Thymus (tissue), 11 donors: Measurements from ENCODE around the gene ZNF512B. TPM values are rescaled to one million over a fixed set of nuclear protein-coding genes. Genes with fewer than 3 reads are reported as not detected.
"Not testable (repeated sequence)": the region's sequence is repeated elsewhere in the genome, so short reads cannot be mapped to it uniquely, and the experiment has no call there.

Experiments used
- DNase-seq, 9 donors: peaks; one replicate each; pipeline ENCODE4 v3.0.0-alpha.2; 2013; ENCODE audit warnings: low spot score in 9 of 9, low read depth in 6 of 9, missing footprints in 1 of 9
- H3K27ac ChIP-seq, 2 donors: one replicate each; pipeline ENCODE4 v1.5.1; 2013; ENCODE audit warnings: control low read depth in 1 of 2, low read depth in 1 of 2, low read length in 1 of 2, mild to moderate bottlenecking in 1 of 2, moderate library complexity in 1 of 2
- H3K27me3 ChIP-seq, 2 donors: one replicate each; pipeline ENCODE4 v1.5.1; 2013; ENCODE audit warnings: low read length in 1 of 2; ENCODE audit not compliant: control insufficient read depth in 2 of 2, insufficient read depth in 1 of 2
- H3K36me3 ChIP-seq, 2 donors: one replicate each; pipeline ENCODE4 v1.5.1; 2013; ENCODE audit warnings: low read length in 1 of 2, mild to moderate bottlenecking in 1 of 2, moderate library complexity in 1 of 2; ENCODE audit not compliant: control insufficient read depth in 2 of 2, insufficient read depth in 2 of 2
- H3K4me1 ChIP-seq, 2 donors: one replicate each; pipeline ENCODE4 v1.5.1; 2013; ENCODE audit warnings: low read length in 2 of 2; ENCODE audit not compliant: control insufficient read depth in 2 of 2, insufficient read depth in 2 of 2
- H3K4me3 ChIP-seq, 2 donors: one replicate each; pipeline ENCODE4 v1.5.1; 2013; ENCODE audit warnings: low read length in 2 of 2, control low read depth in 1 of 2, mild to moderate bottlenecking in 1 of 2
- H3K9me3 ChIP-seq, 2 donors: one replicate each; pipeline ENCODE4 v1.5.1; 2013; ENCODE audit warnings: low read length in 1 of 2, mild to moderate bottlenecking in 1 of 2; ENCODE audit not compliant: control insufficient read depth in 2 of 2, insufficient read depth in 1 of 2
- WGBS: extraction: QIAGEN DNeasy Blood & Tissue Kit; methylation state at CpG from one replicate; pipeline ENCODE4 v1.1.7; 2013; 5-methylcytosine and 5-hydroxymethylcytosine counted together
- polyA plus RNA-seq: library from polyadenylated mRNA; stranded (reverse); fragments of 200-250 nt; gene quantifications from one replicate; pipeline ENCODE4 v1.2.3, GENCODE V29; 2013
- total RNA-seq: library from RNA; stranded (reverse); fragments of 120-200 nt; gene quantifications from one replicate; pipeline ENCODE4 v1.2.4, GENCODE V29; 2013
- donor health status: healthy.

ZNF512B gene
- total and polyA plus RNA-seq, 2 donors, result 10.0 to 13.4 TPM

DNA sequence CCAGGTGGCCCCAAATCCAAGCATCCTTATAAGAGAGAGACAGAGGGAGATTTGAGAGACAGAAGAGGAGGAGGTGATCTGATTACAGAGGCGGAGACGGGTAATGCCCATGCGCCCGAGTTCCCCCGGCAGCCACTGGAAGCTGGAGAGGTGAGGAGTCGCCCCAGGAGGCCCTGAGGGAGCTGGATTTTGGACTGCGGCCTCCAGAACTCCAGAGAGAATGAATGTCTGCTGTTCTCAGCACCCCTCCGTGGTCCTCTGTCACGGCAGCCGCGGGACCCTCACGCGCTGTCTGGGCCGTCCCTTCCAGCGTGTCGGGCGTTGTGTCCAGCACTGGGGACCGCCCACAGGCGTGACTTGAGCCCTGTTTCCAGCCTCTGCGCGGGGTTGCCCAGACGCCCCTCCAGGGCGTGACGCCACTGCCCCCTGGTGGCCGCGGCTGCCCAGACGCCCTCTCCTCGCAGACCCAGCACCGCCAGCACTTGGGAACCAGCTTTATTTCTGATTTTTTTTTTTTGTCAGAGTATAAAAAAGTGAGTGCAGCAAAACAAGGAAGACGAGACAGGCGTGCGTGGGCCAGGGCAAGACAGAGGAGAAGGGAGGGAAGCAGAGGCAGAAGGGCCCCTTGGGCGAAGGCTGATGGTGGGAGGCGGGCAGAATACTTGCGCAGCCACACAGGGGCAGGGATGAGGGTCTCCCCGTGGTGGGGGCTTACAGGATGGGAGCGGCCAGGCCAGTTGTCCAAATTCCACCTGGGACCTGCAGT lies 4.1 kb upstream of the ZNF512B start:
- H3K4me3 ChIP-seq, result no peak overlapping the region
- peaks cover 13 to 44% of the 10 kb centered on the region in 2 donors for H3K4me1 ChIP-seq
- H3K36me3 ChIP-seq, result peaks cover 9% of the 10 kb centered on the region in 2 donors
- H3K9me3 ChIP-seq, result peaks cover 0 to 2% of the 10 kb centered on the region in 2 donors
- DNase-seq, result peak in 3 of 9 donors; percentile 65 to 83 (median 75)
- peak overlapping the region in 1 of 2 donors; percentile 3 for H3K27ac ChIP-seq
- peaks cover 2 to 13% of the 10 kb centered on the region in 2 donors for H3K27me3 ChIP-seq
- WGBS, result 29% methylated on average over 37 of the region's 37 CpGs

DNA sequence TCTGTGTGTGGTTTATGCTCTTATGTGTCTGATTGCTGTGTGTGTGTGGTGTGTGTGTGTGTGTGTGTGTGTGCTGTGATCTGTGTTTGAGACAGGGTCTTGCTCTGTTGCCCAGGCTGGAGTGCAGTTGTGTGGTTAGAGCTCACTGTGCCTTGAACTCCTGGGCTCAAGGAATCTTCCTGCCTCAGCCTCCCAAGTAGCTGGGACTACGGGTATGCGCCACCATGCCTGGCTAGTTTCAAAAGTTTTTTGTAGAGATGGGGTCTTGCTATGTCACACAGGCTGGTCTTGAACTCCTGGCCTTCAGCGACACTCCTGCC lies 3.4 kb upstream of the ZNF512B start:
- peaks cover 14 to 44% of the 10 kb centered on the region in 2 donors for H3K4me1 ChIP-seq
- peaks cover 9% of the 10 kb centered on the region in 2 donors for H3K36me3 ChIP-seq
- H3K4me3 ChIP-seq, result no peak overlapping the region
- peaks cover 0 to 2% of the 10 kb centered on the region in 2 donors for H3K9me3 ChIP-seq
- 98% methylated on average over 3 of the region's 3 CpGs for WGBS
- H3K27me3 ChIP-seq, result peaks cover 2 to 6% of the 10 kb centered on the region in 2 donors
- DNase-seq, result no peak
- H3K27ac ChIP-seq, result no peak overlapping the region

DNA sequence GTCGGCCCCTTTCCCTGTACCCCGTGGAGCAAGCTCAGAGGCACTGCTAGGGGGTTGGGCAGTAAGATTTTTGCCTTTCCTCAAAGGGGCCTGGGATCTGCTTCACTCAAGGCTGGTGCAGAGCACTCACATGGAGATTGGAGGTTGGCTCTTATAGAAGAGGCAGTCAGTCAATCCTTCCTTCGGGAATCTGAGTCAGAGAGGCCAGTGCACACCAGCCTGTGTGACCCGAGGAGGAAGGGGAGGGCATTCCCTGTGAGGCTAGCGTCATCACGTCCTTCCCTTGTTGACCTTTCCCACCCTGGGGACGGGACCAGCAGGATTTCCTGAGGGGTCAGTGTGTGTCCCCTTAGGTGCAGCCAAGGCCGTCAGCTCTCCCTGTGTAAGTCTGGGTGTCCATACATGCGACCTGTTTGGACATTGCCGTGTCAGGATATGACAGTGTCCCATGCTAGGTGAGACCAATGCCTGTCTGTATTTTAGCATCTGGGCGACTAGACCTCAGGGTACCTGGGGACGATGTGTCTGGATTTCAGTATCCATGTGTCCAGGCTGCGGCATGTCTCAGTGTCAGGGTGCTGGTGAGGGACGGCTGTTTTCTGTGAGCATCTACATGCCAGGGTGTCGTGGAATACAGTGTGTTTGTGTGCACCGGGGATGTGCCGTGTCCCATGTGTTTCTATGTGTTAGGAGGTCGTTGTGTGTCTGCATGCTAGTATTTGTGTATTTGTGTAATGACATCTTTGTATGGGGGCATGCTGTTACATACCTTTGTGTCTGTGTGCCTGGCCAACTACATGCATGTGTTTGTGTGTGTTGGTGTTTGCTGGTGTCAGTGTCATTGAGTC lies 2.8 kb upstream of the ZNF512B start:
- no peak for DNase-seq
- peaks cover 0 to 2% of the 10 kb centered on the region in 2 donors for H3K9me3 ChIP-seq
- no peak overlapping the region for H3K4me3 ChIP-seq
- H3K27ac ChIP-seq, result no peak overlapping the region
- peaks cover 2 to 5% of the 10 kb centered on the region in 2 donors for H3K27me3 ChIP-seq
- peaks cover 14 to 39% of the 10 kb centered on the region in 2 donors for H3K4me1 ChIP-seq
- peaks cover 9 to 15% of the 10 kb centered on the region in 2 donors for H3K36me3 ChIP-seq
- 77% methylated on average over 18 of the region's 18 CpGs for WGBS

DNA sequence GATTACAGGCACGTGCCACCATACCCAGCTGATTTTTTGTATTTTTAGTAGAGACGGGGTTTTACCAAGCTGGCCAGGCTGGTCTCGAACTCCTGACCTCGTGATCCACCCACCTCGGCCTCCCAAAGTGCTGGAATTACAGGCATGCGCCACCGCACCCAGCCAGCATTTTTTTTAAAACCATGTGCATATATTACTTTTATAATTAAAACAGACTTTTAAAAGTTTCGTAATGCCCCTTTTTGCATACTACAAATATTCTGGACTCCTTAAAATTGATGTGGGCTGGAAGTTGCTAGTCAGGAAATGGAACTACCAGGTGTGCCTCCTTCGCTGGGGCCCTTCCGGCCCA lies 2.2 kb upstream of the ZNF512B start:
- H3K4me3 ChIP-seq, H3K27ac ChIP-seq, H3K27me3 ChIP-seq, H3K9me3 ChIP-seq, DNase-seq: not testable (repeated sequence)
- WGBS, result 78% methylated on average over 10 of the region's 10 CpGs
- peaks cover 10 to 19% of the 10 kb centered on the region in 2 donors for H3K36me3 ChIP-seq
- H3K4me1 ChIP-seq, result peaks cover 14 to 36% of the 10 kb centered on the region in 2 donors

DNA sequence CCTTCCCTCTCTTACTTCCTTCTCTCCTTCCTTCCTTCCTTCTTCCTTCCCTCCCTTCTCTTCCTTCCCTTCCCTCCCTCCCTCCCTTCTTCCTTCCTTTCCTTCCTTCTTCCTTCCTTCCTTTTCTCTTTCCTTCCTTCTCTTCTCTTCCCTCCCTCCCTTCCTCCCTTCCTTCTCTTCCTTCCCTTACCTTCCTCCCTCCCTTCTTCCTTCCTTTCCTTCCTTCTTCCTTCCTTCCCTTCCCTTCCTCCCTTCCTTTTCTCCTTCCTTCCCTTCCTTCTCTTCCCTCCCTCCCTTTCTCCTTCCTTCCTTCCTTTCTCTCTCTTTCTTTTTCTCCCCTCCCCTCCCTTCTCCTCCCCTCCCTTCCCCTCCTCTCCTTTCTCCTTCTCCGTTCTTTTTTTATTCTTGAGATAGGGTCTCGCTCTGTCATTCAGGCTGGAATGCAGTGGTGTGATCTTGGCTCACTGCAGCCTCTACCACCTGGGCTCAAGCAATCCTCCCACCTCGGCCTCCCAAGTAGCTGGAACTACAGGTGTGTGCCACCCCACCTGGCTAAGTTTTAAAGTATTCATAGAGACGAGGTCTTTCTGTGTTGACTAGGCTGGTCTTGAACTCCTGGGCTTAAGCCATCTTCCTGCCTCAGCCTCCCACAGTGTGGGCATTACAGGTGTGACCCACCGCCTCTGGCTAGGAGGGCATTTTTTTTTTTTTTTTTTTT lies 1.1 kb upstream of the ZNF512B start:
- Histone ChIP-seq H3K4me3 (no peak overlapping the region), H3K27me3 (peaks cover 2 to 5% of the 10 kb centered on the region in 2 donors), H3K4me1 (peaks cover 14 to 32% of the 10 kb centered on the region in 2 donors), H3K9me3 (peaks cover 0 to 4% of the 10 kb centered on the region in 2 donors), H3K36me3 (peaks cover 20 to 28% of the 10 kb centered on the region in 2 donors), H3K27ac (no peak overlapping the region)
- no peak for DNase-seq
- WGBS, result 95% methylated on average over 5 of the region's 5 CpGs

DNA sequence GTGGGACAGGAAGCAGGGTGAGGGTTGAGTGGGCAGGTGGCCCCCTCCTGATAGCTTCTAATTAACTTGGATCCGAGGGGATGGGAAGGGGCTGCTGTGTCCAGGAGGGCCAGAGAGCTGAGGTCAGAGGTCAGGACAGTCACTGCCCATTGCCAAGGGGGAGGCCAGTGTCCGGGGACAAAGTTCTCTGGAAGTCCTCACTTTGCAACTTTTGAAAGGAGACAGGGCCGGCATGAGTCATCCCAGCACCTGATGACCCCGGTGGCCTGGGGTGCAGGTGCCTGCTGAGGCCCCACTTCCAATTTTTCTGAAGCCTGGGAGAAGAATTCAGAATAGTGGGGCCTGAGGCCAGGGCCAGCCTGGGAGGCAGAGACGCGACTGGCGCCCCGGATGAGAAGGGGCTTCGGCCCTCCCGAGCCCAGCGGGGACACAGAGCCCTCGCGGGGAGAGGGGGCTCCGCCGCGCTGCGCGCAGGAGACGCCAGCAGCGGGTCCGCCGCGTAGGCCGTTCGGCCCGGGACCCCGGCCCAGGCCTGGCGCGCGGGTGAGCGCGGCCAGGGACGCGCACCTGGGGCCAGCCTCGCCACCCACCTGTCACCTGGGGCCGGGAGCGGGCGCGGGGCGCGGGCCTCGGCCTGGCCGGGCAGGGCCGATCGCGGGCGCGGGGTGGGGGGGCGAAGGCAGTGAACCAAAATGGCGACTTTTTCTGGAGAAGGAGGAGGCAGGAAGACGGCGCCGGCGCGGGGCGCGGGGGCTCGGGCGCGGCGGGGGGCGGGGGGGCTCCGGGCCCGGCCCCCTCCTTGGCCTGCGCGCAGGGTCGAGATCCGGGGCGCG lies 586 bp downstream of the ZNF512B start:
- 1% methylated on average over 70 of the region's 70 CpGs for WGBS
- peak in 1 of 9 donors; percentile 43 for DNase-seq
- peaks cover 14 to 29% of the 10 kb centered on the region in 2 donors for H3K4me1 ChIP-seq
- H3K9me3 ChIP-seq, result peaks cover 0 to 2% of the 10 kb centered on the region in 2 donors
- peak overlapping the region; percentile 63 to 83 for H3K4me3 ChIP-seq
- H3K27ac ChIP-seq, result peak overlapping the region in 1 of 2 donors; percentile 65
- peaks cover 19 to 23% of the 10 kb centered on the region in 2 donors for H3K36me3 ChIP-seq
- peaks cover 2 to 5% of the 10 kb centered on the region in 2 donors for H3K27me3 ChIP-seq

DNA sequence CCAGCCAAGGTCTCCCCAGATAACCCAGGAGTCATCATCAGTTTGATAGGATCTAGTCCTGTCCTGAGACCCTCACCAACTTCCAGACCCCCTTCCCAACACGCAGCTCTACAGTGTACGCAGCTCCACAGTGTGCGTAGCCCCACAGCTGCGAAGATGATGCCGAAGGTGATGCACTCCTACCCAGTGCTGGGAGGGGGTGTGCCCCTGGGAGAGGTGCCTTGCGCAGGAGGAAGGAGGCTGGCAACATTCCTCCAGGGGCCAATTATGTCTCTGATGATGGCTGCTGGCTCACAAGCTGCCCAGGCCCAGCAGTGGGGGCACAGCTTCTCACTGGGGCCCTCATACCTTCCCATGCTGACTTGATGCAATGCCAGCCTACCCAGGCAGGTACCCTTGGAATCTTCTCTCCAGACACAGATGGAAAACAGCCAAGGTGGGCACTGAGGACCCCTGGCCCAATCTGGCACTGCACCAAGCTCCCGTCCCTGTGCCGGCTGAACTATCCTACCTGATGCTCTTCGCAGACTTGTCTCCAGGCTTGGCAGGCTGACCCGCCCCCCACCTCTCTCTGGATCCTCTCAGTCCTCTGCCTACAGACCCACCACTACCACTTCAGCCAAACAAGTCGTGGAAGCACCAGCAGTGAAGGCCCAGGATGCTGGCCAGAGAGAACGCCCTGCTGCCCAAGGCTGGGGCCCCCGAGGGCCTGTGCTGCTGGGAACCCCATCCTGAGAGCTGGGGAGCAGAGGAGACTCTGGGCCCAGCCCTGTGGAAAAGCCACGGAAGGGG lies 1.4 kb downstream of the ZNF512B start:
- H3K9me3 ChIP-seq, result peaks cover 0 to 2% of the 10 kb centered on the region in 2 donors
- peaks cover 25 to 26% of the 10 kb centered on the region in 2 donors for H3K36me3 ChIP-seq
- peaks cover 14 to 27% of the 10 kb centered on the region in 2 donors for H3K4me1 ChIP-seq
- no peak for DNase-seq
- H3K27me3 ChIP-seq, result peaks cover 2 to 5% of the 10 kb centered on the region in 2 donors
- H3K4me3 ChIP-seq, result peak overlapping the region; percentile 63 to 83
- 80% methylated on average over 14 of the region's 14 CpGs for WGBS
- no peak overlapping the region for H3K27ac ChIP-seq
